ENCODE data around the gene C1orf159.
A peak's percentile ranks its signal among the peaks of the same experiment; 100 is the strongest.

Gene C1orf159

DNA sequence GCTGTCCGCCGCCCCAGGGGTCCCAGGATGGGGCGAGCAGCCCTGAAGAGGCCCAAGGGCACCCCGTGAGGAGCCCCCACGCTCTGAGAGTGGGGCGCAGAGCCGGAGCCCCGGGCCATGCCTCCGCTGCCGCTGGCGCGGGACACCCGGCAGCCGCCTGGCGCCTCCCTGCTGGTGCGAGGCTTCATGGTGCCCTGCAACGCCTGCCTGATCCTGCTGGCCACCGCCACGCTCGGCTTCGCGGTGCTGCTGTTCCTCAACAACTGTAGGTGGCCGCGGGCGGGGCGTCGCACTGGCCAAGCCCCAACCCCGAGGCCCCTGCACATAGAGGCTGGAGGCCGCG is 81.5 kb downstream of the C1orf159 start:
- no peak for DNase-seq

DNA sequence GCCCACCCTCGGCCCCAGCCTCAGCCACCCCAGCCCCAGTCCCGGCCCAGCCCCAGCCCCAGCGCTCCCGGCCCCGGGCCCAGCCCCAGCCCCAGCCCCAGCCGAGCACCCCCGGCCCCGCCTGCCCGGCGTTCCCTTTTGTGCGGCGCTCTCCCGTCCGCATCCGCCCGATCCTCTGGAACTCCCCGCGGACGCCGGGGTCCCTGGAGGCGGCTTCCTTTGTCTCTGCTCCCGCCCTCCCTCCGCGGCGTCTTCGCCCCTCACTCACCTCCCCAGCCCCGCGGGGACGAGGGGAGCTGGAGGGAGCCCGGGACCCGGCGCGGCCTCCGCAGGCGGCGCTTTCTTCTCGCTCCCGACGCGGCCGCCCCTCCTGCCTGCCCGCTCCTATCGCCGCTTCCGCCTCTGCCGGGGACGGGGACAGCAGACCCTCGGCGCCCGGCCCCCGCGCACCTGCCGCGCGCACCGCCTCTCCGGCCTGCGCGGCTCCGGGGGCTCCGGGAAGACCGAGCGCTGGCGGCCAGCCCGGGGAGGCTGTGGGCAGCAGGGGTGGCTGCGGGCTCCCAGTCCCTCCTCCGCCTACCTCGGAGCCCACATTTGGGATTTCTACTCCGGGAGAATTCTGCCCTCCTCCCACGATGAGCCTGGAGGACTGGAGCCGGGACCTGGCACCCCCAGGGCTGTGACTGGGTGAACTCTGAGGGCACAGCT is 82.0 kb downstream of the C1orf159 start:
- no peak for DNase-seq

DNA sequence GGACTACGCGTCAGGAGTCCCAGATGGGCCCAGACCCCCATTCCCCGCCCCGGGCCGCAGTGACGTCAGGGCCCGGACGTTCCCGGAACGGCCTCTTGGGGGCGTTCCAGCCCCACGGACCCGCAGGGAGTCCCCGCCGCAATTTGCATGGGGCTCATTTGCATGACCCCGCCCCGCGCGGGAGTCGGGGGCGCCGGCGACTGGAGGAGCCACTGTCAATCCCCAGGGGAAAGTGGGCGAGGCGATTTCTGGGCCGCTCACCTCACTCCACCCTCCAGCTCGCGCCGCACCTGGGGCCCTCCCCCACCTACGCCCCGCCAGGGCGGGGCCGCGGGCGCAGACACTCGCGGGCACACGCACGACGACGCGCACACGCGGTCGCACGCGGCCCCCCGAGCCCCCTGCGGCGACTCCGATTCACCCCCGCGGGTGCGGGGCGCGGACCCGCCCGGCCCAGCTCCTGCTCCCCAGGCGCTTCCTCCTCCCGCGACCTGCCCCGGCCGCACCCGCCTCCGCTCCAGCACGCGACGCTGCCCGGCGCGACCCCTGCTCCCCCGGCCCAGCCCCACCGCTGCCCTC is 82.8 kb downstream of the C1orf159 start:
- DNase-seq = peak; percentile 79

DNA sequence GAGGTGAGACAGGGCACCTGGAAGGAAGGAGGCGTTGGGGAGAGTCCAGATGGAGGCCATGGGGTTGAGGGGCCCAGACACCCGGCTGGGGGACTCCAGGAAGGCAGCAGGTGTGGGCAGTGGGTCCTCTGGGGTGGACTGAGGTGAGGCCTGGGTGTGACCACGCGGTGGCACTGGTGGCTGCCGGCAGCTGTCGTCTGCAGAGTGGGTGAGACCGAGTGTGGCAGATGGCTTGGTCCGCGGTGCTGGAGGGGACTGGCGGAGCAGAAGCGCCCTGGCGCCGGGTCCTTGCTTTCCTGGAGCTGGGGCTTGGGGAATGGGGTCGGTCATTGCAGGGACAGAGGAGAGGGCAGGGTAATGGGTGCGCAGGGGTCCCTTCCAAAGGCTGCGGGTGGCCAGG is 83.5 kb downstream of the C1orf159 start:
- DNase-seq = no peak
